HG03342 (cell line): Measurements from ENCODE around the gene DTD1.

Experiments
- ATAC-seq: cut with Tn5 transposase; IDR thresholded peaks from one replicate; pipeline ENCODE4 v1.9.1; 2021; ENCODE audit warnings: mild to moderate bottlenecking, moderate library complexity; ENCODE audit not compliant: unreplicated experiment

Gene DTD1, protein sequence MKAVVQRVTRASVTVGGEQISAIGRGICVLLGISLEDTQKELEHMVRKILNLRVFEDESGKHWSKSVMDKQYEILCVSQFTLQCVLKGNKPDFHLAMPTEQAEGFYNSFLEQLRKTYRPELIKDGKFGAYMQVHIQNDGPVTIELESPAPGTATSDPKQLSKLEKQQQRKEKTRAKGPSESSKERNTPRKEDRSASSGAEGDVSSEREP

DNA sequence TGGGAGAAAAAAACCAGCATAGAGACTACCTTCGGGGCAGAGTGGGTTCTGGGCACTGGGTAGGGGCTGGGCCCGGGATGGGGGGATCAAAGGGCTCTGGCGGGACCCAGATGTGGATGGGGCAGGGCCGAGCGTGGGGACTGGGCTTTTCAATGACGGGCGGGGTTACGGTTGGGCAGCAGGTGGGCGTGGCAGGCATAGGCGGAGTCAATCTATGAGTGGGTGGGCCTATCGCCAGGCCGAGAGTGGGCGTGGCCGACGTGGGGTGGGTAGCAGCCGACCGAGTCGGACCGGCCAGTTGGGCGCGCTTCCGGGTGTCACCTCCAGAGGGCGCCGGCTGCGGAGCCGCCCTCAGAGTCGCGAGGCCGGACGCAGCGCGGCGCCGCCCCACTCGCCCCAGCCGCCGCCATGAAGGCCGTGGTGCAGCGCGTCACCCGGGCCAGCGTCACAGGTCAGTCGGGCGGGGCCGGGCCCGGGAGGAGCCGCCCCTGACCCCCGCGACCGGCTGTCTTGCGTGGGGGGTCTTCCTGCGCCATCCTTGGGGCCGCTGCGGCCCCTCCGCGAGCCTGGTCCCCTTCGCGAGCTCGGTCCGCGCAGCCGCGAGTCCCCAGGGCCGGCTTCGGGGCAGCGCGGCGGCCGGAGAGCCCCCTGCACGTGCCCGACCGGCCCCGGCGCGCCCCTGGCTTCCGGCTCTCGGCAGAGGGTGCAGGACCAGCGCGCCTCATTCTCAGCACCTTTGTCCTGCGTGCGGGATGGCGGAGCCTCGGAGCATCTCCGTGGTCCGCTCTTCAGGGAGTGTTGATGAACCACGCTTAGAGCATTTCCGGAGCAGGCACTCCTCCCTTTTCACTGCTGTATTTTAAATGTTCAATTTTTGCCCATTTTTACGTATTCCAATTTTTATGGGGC lies at the start of gene DTD1:
DTD1 (plus strand) TSS at position 390 of the 909 bp plus-strand sequence; CDS start at position 409, 19 bp downstream.
- ATAC-seq = peak; percentile 92

DNA sequence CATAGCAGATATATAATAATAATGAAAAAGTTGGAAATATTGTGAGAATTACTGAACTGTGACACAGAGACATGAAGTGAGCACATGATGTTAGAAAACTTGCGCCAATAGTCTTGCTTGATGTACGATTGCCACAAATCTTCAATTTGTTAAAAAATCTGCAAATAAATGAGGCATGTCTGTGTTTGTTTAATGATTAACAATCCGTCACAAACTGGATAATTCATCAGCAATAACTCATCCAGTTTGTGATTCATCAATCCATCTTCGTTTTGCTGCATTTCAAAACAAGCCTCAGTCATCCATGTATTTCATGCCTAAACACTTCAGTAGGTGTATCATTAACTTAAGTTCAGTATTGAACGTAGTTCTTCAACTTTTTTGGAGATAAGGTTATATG lies 46.1 kb upstream of the DTD1 start:
- no peak for ATAC-seq

DNA sequence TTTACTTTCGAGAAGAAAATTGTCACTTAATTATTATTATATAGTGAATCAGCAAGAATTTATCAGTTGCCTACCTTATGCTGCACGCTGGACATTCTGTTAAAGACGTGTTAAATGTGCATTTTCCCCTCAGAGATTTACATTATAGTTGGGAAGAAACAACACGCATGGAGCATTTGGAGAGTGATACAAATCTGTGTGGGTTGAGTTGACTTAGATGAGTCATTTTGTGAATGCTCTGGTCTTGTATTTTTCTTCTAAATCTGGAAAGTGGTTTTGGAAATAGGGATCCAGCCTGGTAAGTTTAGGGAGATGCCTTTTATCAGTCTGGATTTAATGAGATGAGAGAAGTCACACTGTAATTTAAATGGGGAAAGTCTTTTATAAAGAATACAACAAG lies 44.6 kb upstream of the DTD1 start:
- ATAC-seq = no peak

DNA sequence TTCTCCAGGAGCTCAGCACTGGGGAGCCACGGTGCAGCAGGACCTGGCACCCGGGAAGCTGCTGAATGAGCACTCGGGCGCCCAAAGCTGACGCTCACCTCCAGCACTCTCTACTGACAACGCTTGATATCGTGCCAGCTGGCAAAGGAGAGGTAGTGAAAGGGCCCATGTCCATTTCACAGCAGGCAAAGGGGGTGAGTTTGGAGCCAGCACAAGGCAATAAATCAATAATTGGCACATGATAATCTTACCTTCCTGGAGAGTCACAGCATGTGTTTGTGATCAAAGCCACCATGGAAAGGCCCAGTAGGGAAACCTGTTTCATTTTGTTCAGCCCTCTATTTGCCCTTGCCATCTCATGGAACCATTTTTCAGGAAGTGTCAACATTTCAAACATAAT lies 43.9 kb upstream of the DTD1 start:
- ATAC-seq = no peak

DNA sequence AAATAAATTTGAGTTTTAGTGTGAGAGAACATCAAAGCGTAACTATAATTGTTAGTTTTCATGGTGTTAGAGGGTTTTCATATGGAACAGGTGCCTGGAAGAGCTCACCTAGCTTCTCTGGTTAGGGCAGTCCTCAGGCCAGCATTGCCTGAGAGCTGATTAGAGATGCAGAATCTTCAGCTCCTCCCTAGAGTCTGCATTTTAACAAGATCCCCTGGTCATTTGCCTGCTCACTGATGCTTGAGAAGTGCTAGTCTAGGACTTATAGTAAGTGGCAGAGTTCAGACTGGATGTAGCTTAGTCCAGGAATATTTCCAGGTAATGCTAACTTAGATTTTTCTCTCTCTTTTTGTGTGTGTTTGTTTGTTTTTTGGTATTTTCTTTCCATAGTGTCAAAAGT lies 42.3 kb upstream of the DTD1 start:
- no peak for ATAC-seq

DNA sequence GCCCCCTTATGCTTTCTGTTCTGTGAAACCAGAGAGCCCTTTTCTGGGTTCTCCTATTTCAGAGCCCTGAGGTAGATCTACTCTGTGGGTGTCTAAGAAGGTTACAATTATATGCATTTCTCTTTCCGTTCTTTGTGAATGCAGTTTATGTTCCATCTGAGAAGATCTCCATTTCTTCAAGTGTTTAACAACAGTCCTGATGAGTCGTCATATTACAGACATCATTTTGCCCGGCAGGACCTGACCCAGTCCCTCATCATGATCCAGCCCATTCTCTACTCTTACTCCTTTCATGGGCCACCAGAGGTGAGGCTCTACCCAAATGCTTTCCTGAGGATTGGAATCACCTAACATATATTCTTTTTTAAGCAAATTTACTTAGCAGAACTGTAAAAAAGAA lies 39.4 kb upstream of the DTD1 start:
- ATAC-seq = no peak

DNA sequence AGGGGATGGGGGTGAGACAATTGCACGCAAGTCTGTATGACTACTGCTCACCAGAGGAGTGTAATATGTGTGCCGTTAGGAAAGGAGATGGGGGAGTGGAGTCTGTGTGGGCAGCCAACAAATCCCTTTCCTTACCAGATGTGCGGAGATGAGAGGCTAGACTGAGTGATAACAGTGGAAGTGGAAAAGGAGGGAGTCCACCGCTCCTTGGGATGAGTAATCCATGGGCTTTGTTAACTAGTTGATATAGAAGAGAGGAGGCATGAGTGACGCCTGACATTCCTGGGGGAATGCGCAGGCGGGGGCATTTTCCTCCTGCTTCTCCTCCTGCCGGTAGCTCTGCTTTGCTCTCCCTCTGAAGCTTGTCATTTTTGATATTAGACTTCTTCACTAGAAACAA lies 34.1 kb upstream of the DTD1 start:
- no peak for ATAC-seq

DNA sequence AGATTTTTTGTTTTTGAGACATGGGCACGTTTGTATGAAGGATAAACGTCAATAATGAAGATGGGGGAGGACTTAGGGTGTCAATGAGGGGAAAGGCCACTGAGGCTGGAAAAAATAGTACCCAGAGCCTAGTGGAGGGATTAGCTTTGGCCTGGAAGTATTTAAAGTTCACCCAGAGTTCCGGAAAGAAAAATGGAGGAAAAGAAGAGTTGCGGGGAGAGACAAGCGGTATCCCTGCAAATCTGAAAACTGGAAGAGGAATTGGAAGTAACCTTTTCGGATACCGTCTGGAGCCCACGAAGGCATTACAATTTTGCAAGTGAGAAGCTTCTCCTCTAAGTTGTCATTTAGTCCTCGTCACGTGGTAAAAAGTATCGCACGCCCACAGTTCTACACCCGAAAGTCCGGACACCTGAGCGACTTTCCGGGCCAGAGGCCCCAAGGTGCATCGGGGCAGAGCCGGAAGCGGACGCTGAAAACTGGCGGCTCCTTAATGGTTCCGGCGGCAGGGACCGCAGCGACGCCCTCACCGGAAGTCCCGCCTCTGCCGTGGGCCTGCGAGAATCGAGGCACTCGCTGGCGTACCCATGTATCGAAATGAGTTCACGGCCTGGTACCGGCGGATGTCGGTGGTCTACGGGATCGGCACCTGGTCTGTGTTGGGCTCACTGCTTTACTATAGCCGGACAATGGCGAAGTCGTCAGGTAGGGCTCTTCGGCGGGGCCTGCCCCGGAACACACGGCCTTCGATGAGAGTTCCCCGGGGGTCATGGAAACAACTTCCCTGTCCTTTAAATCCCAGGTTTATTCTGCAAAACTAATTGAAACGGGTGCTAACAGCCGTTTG lies 20.7 kb upstream of the DTD1 start, which contains the start of gene SMIM26:
SMIM26 (plus strand) TSS at position 541 of the 847 bp plus-strand sequence; CDS start at position 588, 47 bp downstream.
- peak; percentile 99 for ATAC-seq

DNA sequence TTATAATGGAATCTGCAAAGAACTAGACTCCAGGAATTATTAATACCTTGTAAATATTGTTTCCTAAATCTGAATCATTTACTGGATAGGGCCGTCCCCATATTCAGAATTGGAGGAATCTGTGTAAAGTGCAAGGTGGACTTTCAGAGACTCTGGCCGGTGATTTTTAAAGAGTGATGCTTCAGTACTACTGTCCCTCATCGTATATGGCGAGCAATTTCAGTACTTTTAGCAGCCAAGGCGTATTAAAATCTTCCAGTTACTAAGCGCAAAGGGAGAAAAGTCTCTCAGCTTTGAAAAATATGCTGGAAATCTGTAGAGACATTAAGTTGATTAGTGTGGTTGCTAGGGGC lies 20.1 kb upstream of the DTD1 start:
- ATAC-seq = peak; percentile 22

DNA sequence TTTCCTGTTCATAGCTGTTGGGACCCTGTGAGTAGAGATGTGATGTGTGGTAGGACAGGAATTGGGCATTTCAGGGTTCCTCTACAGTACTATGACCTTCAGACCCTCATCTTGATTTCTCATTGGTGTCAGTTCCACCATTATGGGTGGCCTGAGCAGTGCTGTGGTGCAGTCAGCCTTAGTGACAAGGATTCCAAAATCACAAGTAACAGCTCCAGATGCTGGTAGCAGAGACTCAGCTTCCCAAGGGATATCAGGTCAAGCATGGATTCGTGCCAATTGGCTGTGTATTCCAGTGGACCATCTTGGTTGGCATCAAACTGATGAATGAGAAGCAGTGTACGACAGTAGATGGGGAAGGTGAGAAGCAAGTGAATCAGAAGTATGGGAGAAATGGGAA lies 16.8 kb upstream of the DTD1 start:
- ATAC-seq = no peak

DNA sequence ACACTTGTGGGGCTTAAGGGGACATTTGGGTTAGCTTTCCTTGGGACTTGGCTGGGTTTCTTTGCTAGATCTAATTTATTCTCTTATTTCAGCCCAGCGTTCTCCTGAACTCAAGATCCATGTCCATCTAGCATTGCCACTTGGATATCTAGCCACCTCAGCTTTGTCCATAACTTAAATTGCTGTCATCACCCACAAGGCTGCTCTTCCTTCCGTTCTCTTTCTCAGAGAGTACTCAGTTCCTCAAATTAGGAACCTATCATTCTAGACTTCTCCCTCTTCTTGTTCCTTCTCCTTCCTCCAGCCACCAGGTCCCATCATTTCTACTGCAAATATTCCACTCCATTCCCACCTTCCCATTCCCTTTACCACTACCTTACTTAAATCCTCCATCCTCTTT lies 16.3 kb upstream of the DTD1 start:
- no peak for ATAC-seq

DNA sequence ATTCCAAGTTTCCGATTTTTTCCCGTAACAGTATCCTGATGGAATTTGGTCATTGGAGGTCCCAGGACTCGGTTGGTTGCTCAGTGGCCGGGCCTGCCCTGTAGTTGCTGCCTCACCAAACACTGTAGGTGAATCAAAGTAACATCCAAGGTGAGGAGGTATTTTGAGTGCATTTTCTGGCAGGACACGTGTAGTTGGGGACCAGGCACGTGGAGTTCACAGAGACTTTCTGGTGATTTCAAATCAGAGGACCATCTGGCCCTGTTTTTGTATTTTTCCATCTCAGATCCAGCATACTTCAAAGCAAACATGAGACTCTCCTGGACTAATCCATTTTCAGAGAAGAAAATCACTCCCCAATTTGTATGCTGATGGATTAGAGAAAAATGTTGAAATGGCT lies 9.9 kb upstream of the DTD1 start:
- ATAC-seq = no peak

DNA sequence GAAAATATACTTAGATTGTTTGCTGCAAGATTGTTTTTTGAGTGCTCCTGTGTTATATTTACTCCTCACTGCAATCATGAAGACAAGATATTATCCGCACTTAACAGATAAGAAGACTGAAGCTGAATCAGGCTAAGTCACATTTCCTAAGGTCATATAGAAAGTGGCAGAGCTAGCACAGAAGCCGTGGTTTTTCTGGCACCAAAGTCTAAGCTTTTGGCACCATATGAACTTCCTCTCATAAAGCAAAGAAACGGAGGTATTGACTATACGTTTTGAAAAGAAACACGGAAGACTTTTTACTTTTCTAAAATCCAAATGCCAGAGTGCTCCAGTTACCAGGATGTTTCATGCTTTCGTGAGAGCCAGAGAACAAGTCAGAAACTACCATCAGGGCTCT lies 9.3 kb upstream of the DTD1 start:
- no peak for ATAC-seq

DNA sequence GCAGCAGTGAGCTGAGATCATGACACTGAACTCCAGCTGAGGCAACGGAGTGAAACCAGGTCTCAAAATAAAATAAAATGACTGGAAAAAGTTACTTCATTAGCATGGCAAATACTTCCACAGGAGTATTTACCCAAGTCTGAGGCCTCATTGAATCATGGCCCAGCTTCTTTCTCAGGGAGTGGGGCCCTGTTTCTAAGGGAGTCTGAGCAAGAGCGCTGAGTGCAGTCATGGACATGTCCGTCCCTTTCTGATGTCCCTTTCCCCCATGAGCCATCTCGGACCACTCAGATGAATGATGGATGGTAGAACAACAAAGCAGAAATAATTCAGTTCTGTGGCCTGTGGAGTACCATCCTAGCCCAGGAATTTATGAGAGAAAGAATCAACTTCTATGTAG lies 7.8 kb upstream of the DTD1 start:
- ATAC-seq = no peak

DNA sequence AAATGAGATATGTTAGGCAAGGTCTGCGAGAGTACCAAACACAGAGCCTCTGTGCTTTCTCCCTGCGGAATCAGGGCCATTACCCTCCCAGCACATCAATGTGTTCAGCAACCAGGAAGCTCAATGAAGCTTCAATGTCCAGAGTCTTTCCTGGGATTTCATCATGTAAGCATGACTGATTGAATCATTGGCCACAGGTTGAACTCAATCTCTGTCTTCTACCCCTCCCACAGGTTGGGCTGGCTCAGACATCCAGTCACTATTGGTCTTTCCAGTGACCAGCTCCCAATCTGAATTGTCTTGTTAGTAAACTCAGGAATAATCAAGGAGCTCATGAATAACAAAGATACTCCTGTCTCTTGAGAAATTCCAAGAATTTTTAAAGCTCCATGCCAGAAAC lies 2.7 kb upstream of the DTD1 start:
- no peak for ATAC-seq

DNA sequence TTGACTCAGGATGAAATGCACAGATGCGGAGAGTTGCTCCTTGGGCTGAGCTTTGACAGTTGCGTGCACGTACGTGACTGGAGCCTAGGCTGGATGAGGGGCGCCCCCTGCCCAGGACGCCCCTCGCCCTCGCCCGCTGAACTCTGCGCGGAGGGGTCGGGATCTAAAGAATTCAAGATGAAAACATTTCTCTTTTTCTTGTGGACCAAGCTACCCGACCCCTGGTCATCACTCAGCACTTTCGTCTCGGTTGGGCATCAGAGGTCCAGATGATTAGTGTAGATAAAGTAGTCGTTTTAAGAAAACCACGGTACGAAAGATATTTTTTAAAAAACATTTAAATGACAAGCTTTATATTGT lies 700 bp downstream of the DTD1 start:
- peak; percentile 14 for ATAC-seq

DNA sequence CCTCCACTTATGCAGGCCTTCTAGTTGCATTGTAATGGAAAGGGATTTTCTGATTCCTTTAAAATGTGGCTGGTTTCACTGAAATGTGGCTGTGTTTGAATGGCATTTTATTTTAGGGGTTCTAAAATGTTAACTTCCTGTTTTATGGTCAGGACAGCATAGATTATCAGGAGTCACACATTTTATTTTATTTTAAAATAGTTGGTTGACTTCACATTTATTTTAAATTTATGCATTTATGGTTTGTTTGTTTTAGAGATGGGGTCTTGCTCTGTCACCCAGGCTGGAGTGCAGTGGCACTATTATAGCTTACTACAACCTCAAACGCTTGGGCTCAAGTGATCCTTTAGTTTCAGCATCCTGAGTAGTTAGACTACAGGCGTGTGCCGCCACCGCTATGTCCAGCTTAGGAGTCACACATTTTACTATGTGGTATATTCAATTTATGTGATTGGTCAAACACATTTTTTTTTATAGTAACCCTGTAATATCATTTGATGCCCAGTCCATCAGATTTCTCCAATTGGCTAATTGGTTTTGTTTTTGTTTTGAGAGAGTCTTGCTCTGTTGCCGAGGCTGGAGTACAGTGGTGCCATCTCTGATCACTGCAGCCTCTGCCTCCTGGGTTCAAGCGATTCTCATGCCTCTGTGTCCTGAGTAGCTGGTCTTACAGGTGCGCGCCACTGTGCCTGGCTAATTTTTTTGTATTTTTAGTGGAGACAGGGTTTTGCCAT lies 2.3 kb downstream of the DTD1 start:
- ATAC-seq = no peak

DNA sequence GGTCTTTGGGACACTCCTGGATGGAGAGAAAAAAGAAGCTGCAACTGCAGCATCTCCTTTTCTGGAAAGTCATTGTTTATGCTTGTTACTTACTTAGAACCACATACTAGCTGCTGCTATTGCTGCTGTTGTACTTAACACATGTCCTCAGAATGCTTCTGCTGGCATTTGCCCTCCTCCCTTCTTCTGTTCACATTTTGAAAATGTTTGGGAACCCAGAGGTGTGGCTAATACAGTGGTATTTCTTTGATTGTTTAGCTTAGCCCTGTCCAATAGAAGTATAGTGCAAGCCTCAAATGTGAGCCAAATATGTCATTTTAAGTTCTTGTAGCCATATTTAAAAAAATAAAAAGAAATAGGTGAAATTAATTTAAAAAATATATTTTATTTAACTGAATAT lies 8.4 kb downstream of the DTD1 start:
- no peak for ATAC-seq

DNA sequence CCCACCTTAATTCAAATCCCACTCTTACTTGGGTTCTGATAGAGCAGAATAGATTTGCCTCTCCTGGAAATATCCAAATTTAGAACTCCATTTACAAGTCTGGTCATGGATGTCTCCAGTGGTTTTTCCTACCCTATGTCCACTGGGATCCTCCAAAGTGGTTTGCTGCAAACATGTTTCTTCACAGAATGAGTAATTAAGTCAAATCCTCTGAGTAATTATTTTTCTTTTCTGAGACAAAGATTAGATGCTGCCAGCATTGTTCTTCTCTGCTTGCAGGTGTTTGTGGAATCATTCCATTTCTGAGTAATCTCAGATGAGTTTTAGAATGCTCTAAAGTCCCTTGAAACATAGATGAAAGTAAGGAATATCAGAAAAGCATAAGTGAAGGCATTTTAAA lies 21.9 kb downstream of the DTD1 start:
- no peak for ATAC-seq

DNA sequence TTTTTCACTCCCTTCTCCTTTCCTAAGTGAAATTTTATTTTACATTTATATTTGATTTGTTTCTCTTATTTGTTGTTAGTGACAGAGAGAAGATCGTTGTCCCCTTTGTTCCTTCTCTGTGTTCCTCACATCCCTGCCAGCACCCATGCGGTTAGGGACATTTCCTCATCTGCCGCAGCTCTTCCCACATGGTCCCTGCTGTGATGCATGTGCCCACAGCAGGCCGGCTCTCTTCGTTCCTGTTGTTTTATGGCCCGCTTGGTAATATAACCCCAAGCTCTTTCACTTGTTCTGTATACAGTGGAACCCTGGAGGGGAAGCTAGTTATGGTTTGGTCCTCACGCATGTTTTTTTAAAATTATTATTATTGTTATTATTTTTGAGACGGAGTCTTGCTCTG lies 23.6 kb downstream of the DTD1 start:
- no peak for ATAC-seq

DNA sequence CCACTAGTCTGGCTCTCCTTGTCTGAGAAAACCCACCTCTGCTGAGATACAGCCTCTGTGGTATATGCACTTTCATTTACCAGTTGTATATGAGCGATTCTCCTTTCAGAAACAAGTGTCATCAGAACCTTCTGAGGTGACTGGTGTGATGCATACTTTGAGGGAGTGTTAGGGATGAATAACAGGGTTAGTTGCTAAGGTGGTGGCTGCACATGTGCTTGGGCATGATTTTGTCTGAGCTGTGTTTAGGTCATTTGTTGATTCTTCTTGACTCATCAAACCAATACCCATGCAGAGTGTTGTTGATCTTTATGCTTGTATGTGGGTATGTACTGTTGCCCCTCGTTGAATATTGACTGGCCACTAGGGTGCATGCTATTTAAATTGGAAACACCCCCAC lies 25.7 kb downstream of the DTD1 start:
- ATAC-seq = no peak
